ENCODE results near the gene PRR30. TPM values are rescaled to one million over a fixed set of nuclear protein-coding genes. Genes with fewer than 3 reads are reported as not detected.

The PRR30 gene
- total RNA-seq, 4 donors from 2014 or later: not detected

DNA sequence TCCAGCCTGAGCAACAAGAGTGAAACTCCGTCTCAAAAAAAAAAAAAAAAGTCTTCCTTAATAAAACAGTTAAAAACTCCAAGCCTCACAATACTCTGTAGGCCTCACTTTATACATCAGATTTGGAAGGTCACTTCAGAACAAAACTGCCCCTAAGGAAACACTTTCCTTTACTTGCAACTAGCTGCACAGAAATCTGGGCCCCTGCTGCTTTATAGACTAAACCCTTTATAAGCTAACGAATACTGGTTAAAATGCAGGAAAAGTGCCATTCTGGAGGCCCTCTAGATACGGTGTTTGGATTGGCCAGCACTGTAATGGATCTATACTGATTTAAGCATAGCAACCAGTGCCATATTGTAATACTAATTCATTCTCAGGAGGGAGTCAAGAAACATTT lies 14.1 kb downstream of the PRR30 start:
- TF ChIP-seq, protein P1, sequence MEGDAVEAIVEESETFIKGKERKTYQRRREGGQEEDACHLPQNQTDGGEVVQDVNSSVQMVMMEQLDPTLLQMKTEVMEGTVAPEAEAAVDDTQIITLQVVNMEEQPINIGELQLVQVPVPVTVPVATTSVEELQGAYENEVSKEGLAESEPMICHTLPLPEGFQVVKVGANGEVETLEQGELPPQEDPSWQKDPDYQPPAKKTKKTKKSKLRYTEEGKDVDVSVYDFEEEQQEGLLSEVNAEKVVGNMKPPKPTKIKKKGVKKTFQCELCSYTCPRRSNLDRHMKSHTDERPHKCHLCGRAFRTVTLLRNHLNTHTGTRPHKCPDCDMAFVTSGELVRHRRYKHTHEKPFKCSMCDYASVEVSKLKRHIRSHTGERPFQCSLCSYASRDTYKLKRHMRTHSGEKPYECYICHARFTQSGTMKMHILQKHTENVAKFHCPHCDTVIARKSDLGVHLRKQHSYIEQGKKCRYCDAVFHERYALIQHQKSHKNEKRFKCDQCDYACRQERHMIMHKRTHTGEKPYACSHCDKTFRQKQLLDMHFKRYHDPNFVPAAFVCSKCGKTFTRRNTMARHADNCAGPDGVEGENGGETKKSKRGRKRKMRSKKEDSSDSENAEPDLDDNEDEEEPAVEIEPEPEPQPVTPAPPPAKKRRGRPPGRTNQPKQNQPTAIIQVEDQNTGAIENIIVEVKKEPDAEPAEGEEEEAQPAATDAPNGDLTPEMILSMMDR (IDR thresholded peaks at IDR 0.05; ENCODE audit: low read depth): no peak

DNA sequence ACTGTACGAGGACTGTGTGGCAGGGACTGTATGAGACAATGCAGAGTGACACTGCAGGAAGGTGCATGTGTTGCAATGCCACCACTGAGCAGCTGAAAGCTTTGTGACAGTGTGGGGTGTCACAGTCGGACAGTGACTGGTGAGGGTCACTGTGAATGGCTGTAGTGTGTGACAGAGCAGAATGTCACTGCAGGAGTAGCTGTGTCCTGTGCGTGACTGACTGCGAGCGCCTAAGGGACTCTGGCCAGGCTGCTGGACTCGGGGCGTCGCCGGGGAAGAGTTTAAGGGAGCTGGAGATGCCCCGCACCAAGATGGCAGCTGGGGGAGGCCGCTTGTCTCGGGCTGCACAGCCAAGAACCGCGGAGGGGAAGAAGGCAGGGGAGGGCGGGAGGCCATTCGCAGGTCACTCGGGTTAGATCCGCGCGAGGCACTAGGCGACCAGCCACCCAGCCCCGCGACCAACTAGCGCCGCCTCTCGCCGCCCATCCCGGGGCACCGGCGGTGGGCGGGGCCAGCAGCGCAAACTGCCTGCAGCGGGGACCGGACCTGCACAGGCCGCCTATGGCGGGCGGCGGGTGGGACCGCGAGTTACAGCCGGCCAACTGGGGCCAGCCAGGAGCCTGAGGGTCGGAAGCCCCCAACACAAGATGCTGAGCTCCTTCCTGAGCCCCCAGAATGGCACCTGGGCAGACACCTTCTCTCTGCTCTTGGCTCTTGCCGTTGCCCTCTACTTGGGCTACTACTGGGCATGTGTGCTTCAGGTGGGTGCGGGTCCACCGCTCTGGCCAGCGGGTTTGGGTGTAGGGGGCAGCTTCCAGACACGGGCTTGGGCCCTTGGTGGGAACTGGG lies 15.7 kb downstream of the PRR30 start, which contains the start of gene ABHD1:
Gene ABHD1 (plus strand): TSS at position 514 of the 849 bp plus-strand sequence. CDS start 134 bp downstream, at position 648.
- TF ChIP-seq, protein P1 (IDR thresholded peaks at IDR 0.05; ENCODE audit: low read depth): no peak

DNA sequence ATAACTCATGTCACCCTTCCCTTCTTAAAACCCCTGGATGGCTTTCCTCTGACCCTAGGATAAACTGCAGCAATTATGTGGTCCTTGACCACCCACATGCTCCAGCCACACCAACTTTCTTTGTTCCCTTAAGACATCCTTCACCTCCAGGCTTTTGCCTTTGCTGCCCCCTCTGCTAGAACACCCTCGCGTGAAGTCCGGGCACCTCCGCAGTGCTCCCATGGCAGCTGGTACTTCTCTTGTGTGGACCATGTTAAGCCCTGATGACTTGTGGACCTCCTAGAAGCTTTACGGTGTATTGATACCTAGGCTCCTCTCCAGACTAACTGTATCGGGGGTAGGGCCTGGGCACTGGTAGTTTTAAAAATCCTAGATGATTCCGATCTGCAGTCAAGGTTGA lies 16.4 kb downstream of the PRR30 start:
- TF ChIP-seq, protein P1 (IDR thresholded peaks at IDR 0.05; ENCODE audit: low read depth): no peak

DNA sequence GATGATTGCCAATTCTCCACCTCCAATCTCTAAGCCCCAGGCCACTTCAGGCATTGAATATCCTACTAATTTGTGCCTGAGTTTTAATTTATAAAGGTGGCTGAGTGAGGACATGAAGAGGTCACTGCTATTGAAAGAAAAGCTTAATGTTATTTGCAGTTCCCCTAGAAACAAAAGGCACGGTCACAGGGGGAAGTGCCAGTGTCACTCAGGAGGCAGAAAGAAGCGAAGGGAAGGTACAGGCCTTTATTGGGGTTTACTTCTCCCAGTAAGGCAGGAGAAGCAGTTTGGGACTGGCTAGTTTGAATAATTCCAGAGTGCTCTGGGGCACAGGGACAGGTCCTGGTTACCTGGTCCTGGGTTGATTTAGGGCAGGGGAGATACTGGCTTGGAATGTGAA lies 17.3 kb downstream of the PRR30 start:
- TF ChIP-seq, protein P1 (IDR thresholded peaks at IDR 0.05; ENCODE audit: low read depth): no peak

DNA sequence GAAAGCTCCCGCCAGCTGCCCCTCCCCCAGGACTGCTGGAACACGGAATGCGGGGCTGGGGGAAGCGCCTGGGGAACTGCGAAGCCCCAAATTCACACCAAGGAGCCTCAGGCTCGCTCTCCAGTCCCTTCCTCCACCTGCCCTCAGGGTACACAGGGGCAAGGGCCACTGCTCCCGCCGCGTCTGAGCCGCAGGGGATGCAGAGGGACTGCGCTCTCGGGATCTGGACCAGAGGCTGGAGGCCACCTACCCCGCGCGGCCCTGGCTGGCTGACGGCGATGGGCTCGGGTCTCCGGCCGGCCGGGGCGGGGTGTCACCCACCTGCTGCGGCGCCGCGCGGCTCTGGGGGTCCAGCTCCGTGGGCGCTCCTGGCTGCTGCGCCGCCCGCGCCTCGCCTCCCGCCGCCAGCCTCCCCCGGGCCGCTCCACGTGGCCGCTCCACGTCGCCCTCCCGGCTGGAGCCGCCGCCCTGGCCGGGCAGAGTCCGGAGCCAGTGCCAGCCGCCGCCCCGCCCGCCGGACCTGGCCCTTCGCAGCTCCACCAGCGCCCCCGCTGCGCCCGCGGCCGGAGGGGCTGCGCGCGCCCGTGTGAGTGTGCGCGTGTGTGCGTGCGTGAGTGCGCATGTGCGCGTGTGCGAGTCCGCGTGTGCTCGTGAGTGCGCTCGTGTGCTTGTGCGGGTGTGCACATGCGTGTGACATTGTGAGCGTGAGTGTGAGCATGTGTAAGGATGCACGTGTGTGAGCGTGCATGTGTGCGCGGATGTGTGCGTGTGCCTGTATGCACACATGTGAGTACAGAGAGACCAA lies 20.5 kb downstream of the PRR30 start, which contains the start of gene CGREF1:
Gene CGREF1 (minus strand): TSS at position 604 of the 805 bp plus-strand sequence. CDS start 14,762 bp downstream, outside the sequence.
- TF ChIP-seq, protein P1 (IDR thresholded peaks at IDR 0.05; ENCODE audit: low read depth): no peak

DNA sequence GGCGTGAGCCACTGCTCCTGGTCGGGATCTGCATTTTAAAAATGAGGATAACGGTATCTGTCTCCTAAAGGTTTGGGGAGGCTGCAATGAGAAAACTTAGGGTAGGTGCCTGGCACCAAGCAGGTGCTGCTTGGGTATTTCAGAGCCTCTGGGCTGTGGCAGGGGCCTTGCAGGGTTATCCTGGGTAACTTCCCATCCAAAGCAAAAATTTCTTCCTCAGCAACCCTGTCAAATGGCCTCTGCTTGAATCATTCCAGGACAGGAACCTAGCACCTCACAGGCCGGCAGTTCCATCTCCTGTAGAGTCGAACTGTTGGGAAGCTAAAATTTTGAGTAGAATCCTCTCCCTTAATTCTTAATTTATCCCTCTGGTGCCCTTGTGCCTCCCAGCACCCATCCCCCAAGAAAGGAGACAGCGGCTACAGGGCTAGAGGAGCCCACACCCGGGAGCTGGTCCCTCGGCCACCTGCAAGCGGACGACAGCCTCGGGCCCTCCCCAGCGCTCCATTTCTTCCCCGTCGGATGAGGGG lies 21.1 kb downstream of the PRR30 start:
- TF ChIP-seq, protein P1 (IDR thresholded peaks at IDR 0.05; ENCODE audit: low read depth): no peak

DNA sequence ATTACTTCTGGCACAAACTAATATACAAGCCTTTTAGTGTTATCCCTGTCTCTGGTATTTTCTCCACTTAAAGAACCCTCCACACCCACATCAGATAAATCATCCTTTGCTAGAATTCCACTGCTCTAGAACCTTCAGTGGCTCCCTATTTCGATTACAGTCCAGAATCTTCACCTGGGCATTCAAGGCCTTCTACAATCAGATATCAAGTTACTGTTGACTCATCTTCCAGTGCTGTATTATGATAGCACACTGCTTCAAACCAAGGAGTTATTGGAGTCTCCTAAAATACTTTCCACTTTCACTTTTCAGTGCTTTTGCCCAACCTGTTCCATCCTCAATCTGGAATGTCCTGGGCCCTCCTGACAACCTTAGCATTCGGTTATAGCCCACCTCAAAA lies 23.7 kb downstream of the PRR30 start:
- TF ChIP-seq, protein P1 (IDR thresholded peaks at IDR 0.05; ENCODE audit: low read depth): no peak
